HCT116 (cell line): ENCODE data around the gene TMEM182. TPM values are rescaled to one million over a fixed set of nuclear protein-coding genes. Genes with fewer than 3 reads are reported as not detected.

ENCODE experiments used
- ATAC-seq: fragments of 200-7000 bp; cut with Tn5 transposase; 2 replicates; pipeline ENCODE4 v1.9.1; 2020; ENCODE audit warnings: mild to moderate bottlenecking, moderate library complexity
- BruUV-seq: library from RNA; stranded (reverse); fragments of 400-500 nt; replicated peaks from 2 replicates; lab custom pipeline; 2021; lab: Mats Ljungman, UMichigan
- CTCF ChIA-PET: fragments of 300-600 bp; sonication (Branson Sonifier 250); formaldehyde crosslinking; loops from one replicate; lab custom pipeline; 2021; ENCODE audit warnings: antibody characterized with exemption; lab: Charles Lee
- POLR2A ChIA-PET: fragments of 300-600, 350-600 bp; sonication (Branson Sonifier 250); formaldehyde crosslinking; loops from one replicate; lab custom pipeline; 2021; ENCODE audit warnings: antibody characterized with exemption; lab: Charles Lee
- RAD21 ChIA-PET, 2 experiments: fragments of 300-600 bp; sonication (Branson Sonifier 250); formaldehyde crosslinking; loops; one replicate each; lab custom pipeline; 2023; ENCODE audit warnings: low total read pairs in 2 of 2; ENCODE audit not compliant: uncharacterized antibody in 2 of 2, unreplicated experiment in 2 of 2, low non-redundant PET in 1 of 2; lab: Charles Lee
- DNase-seq: peaks from one replicate; pipeline ENCODE4 v3.0.0-alpha.2; 2010; ENCODE audit warnings: low read depth, low spot score
- H2AFZ ChIP-seq: fragments of 200-600 bp; shearing (Covaris generic), sonication (generic); 2 replicates; pipeline ENCODE4 v1.6.1; 2017; ENCODE audit warnings: low read depth, mixed run types, mixed read lengths, antibody characterized with exemption, low read length; ENCODE audit not compliant: poor library complexity, severe bottlenecking
- H3K27ac ChIP-seq: 2 replicates; pipeline ENCODE4 v1.5.1; 2012; ENCODE audit warnings: low read depth, low read length
- H3K27me3 ChIP-seq: fragments of 200-600 bp; sonication (generic); 2 replicates; pipeline ENCODE4 v1.6.1; 2016; ENCODE audit warnings: mixed run types, low read length, mixed read lengths; ENCODE audit not compliant: insufficient read depth
- H3K36me3 ChIP-seq, 2 experiments: fragments of 200-500 bp in 1 of 2; fragments of 200-600 bp in 1 of 2; sonication (Bioruptor generic) in 1 of 2; sonication (generic) in 1 of 2; 2 replicates each; pipeline versions ENCODE4 v1.5.1 to v1.6.1; 2014 to 2016; ENCODE audit warnings: low read length in 2 of 2, inconsistent platforms in 1 of 2, mixed read lengths in 1 of 2, mixed run types in 1 of 2; ENCODE audit not compliant: insufficient read depth in 2 of 2, control insufficient read depth in 1 of 2
- H3K4me1 ChIP-seq, 2 experiments: fragments of 200-600 bp in 1 of 2; sonication (generic) in 1 of 2; 2 replicates each; pipeline versions ENCODE4 v1.5.1 to v1.6.1; 2012 to 2017; ENCODE audit warnings: low read length in 2 of 2, inconsistent platforms in 1 of 2, mild to moderate bottlenecking in 1 of 2, mixed read lengths in 1 of 2, mixed run types in 1 of 2, moderate library complexity in 1 of 2; ENCODE audit not compliant: insufficient read depth in 2 of 2, control insufficient read depth in 1 of 2
- H3K4me2 ChIP-seq: fragments of 200-600 bp; sonication (generic); 2 replicates; pipeline ENCODE4 v1.6.1; 2017; ENCODE audit warnings: mixed run types, low read length, mixed read lengths
- H3K4me3 ChIP-seq, 2 experiments: fragments of 200-600 bp in 1 of 2; sonication (generic) in 1 of 2; replicated peaks in 1 of 2; 2 replicates each; pipeline ENCODE4 v1.5.1; 2011 to 2016; ENCODE audit warnings: low read length in 2 of 2, control low read depth in 1 of 2, low read depth in 1 of 2, mild to moderate bottlenecking in 1 of 2, mixed read lengths in 1 of 2, mixed run types in 1 of 2
- H3K79me2 ChIP-seq: fragments of 200-600 bp; sonication (generic); 2 replicates; pipeline ENCODE4 v1.6.1; 2017; ENCODE audit warnings: mild to moderate bottlenecking, mixed run types, low read length, moderate library complexity, mixed read lengths; ENCODE audit not compliant: insufficient read depth
- H3K9ac ChIP-seq: fragments of 200-600 bp; sonication (generic); 2 replicates; pipeline ENCODE4 v1.6.1; 2016; ENCODE audit warnings: low read length, mixed read lengths
- H3K9me2 ChIP-seq: fragments of 200-600 bp; sonication (generic), shearing (Covaris generic); 2 replicates; pipeline ENCODE4 v1.6.1; 2017; ENCODE audit warnings: mixed run types, mild to moderate bottlenecking, moderate library complexity; ENCODE audit not compliant: insufficient read depth
- H3K9me3 ChIP-seq, 2 experiments: fragments of 200-500 bp in 1 of 2; fragments of 200-600 bp in 1 of 2; sonication (Bioruptor generic) in 1 of 2; sonication (generic) in 1 of 2; 2 replicates each; pipeline ENCODE4 v1.6.1; 2014 to 2017; ENCODE audit warnings: low read length in 2 of 2, mixed read lengths in 2 of 2, inconsistent platforms in 1 of 2, low read depth in 1 of 2, mild to moderate bottlenecking in 1 of 2, mixed run types in 1 of 2, moderate library complexity in 1 of 2; ENCODE audit not compliant: control insufficient read depth in 1 of 2, insufficient read depth in 1 of 2
- H4K20me1 ChIP-seq: fragments of 200-600 bp; sonication (generic), shearing (Covaris generic); 2 replicates; pipeline ENCODE4 v1.6.1; 2017; ENCODE audit warnings: mixed run types, mild to moderate bottlenecking, moderate library complexity; ENCODE audit not compliant: insufficient read depth
- CBX3 ChIP-seq: IDR thresholded peaks from 2 replicates; pipeline ENCODE4 v1.6.1; 2012; ENCODE audit warnings: low read depth
- CEBPB ChIP-seq: IDR thresholded peaks from 2 replicates; pipeline ENCODE4 v1.6.1; 2012; ENCODE audit warnings: low read depth
- EGR1 ChIP-seq: IDR thresholded peaks from 2 replicates; pipeline ENCODE4 v1.6.1; 2012; ENCODE audit warnings: low read depth
- ELF1 ChIP-seq: IDR thresholded peaks from 2 replicates; pipeline ENCODE4 v1.6.1; 2012; ENCODE audit warnings: low read depth, borderline replicate concordance
- EZH2phosphoT487 ChIP-seq: fragments of 200-600 bp; IDR thresholded peaks from 2 replicates; pipeline ENCODE4 v1.6.1; 2018; ENCODE audit warnings: antibody characterized with exemption, borderline replicate concordance
- JUND ChIP-seq: IDR thresholded peaks from 2 replicates; pipeline ENCODE4 v1.6.1; 2012
- POLR2AphosphoS5 ChIP-seq: IDR thresholded peaks from 2 replicates; pipeline ENCODE4 v1.6.1; 2011; ENCODE audit warnings: mild to moderate bottlenecking, low read depth, low read length, moderate library complexity
- SP1 ChIP-seq: IDR thresholded peaks from 2 replicates; pipeline ENCODE4 v1.6.1; 2012; ENCODE audit warnings: low read depth
- SRF ChIP-seq: IDR thresholded peaks from 2 replicates; pipeline ENCODE4 v1.6.1; 2012; ENCODE audit warnings: low read depth
- TCF7L2 ChIP-seq: IDR thresholded peaks from 2 replicates; pipeline ENCODE4 v1.7.0; 2011; ENCODE audit warnings: borderline replicate concordance, inconsistent platforms; ENCODE audit not compliant: insufficient read depth, insufficient read length; ENCODE audit errors: extremely low read depth
- YY1 ChIP-seq: IDR thresholded peaks from 2 replicates; pipeline ENCODE4 v1.6.1; 2011; ENCODE audit warnings: low read length, low read depth, moderate library complexity, mild to moderate bottlenecking; ENCODE audit not compliant: insufficient replicate concordance; ENCODE audit errors: extremely low read depth
- ZFX ChIP-seq: fragments of 450-650 bp; IDR thresholded peaks from 2 replicates; pipeline ENCODE4 v1.6.1; 2017
- ZNF274 ChIP-seq: fragments of 200-500 bp; sonication (Bioruptor generic); IDR thresholded peaks from 2 replicates; pipeline ENCODE4 v1.6.1; 2014; ENCODE audit warnings: mild to moderate bottlenecking, low read depth, low read length, inconsistent platforms
- intact Hi-C: fragments of 100-400 bp; cut with micrococcal nuclease; formaldehyde crosslinking; loops from 2 replicates; pipeline ENCODE4 v1.10.0; 2022
- total RNA-seq: library from RNA; stranded (reverse); gene quantifications from one replicate; pipeline ENCODE4 v1.2.1, GENCODE V29; 2021; ENCODE audit not compliant: unreplicated experiment
- TF ChIP-seq, protein P1 (sequence below): IDR thresholded peaks from 2 replicates; pipeline ENCODE4 v1.6.1; 2012; ENCODE audit warnings: low read depth
- TF ChIP-seq, protein P2 (sequence below): IDR thresholded peaks from 2 replicates; pipeline ENCODE4 v1.6.1; 2012
- TF ChIP-seq, protein P3 (sequence below): IDR thresholded peaks from 2 replicates; pipeline ENCODE4 v1.6.1; 2012
- TF ChIP-seq, protein P4 (sequence below): IDR thresholded peaks from 2 replicates; pipeline ENCODE4 v1.6.1; 2011; ENCODE audit warnings: mild to moderate bottlenecking, low read length, moderate library complexity; ENCODE audit not compliant: insufficient replicate concordance; ENCODE audit errors: extremely low read depth

Gene TMEM182
- total RNA-seq, 1 experiment from 2014 or later: 8.4 TPM

DNA sequence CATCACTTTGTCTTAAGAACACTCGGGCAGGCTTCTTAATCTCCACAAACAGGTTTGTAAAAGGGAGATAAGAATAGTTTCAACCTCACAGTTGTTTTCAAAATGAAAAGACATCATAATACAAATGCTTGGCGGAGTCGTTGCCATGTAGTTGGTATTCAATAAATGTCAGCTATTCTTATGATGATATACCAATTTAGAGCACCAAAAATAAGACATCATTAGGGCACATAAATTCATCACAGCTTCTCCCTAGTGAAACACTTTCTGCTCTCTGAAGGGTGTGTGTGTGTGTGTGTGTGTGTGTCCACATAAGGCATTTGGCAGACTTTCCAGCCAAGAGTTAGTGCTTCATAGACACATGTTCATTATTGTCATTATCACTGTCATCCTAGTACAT lies 10.8 kb downstream of the TMEM182 start:
- H3K4me1 ChIP-seq: no peaks in the 10 kb centered on the region
- no peak overlapping the region for H3K4me3 ChIP-seq
- no peak overlapping the region for H3K27ac ChIP-seq
- no TSS peak for BruUV-seq
- H3K4me2 ChIP-seq: no peak overlapping the region
- TF ChIP-seq SRF (no peak), CEBPB (no peak), ELF1 (no peak), TCF7L2 (no peak), JUND (no peak), CBX3 (no peak), POLR2AphosphoS5 (no peak), EZH2phosphoT487 (no peak), ZFX (no peak), SP1 (no peak), EGR1 (no peak), ZNF274 (no peak), YY1 (no peak)
- TF ChIP-seq, protein P1, sequence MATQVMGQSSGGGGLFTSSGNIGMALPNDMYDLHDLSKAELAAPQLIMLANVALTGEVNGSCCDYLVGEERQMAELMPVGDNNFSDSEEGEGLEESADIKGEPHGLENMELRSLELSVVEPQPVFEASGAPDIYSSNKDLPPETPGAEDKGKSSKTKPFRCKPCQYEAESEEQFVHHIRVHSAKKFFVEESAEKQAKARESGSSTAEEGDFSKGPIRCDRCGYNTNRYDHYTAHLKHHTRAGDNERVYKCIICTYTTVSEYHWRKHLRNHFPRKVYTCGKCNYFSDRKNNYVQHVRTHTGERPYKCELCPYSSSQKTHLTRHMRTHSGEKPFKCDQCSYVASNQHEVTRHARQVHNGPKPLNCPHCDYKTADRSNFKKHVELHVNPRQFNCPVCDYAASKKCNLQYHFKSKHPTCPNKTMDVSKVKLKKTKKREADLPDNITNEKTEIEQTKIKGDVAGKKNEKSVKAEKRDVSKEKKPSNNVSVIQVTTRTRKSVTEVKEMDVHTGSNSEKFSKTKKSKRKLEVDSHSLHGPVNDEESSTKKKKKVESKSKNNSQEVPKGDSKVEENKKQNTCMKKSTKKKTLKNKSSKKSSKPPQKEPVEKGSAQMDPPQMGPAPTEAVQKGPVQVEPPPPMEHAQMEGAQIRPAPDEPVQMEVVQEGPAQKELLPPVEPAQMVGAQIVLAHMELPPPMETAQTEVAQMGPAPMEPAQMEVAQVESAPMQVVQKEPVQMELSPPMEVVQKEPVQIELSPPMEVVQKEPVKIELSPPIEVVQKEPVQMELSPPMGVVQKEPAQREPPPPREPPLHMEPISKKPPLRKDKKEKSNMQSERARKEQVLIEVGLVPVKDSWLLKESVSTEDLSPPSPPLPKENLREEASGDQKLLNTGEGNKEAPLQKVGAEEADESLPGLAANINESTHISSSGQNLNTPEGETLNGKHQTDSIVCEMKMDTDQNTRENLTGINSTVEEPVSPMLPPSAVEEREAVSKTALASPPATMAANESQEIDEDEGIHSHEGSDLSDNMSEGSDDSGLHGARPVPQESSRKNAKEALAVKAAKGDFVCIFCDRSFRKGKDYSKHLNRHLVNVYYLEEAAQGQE: no peak
- TF ChIP-seq, protein P2, sequence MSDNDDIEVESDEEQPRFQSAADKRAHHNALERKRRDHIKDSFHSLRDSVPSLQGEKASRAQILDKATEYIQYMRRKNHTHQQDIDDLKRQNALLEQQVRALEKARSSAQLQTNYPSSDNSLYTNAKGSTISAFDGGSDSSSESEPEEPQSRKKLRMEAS: no peak
- TF ChIP-seq, protein P3, sequence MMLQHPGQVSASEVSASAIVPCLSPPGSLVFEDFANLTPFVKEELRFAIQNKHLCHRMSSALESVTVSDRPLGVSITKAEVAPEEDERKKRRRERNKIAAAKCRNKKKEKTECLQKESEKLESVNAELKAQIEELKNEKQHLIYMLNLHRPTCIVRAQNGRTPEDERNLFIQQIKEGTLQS: no peak
- TF ChIP-seq, protein P4, sequence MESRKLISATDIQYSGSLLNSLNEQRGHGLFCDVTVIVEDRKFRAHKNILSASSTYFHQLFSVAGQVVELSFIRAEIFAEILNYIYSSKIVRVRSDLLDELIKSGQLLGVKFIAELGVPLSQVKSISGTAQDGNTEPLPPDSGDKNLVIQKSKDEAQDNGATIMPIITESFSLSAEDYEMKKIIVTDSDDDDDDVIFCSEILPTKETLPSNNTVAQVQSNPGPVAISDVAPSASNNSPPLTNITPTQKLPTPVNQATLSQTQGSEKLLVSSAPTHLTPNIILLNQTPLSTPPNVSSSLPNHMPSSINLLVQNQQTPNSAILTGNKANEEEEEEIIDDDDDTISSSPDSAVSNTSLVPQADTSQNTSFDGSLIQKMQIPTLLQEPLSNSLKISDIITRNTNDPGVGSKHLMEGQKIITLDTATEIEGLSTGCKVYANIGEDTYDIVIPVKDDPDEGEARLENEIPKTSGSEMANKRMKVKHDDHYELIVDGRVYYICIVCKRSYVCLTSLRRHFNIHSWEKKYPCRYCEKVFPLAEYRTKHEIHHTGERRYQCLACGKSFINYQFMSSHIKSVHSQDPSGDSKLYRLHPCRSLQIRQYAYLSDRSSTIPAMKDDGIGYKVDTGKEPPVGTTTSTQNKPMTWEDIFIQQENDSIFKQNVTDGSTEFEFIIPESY: no peak
- ATAC-seq (no peak), DNase-seq (no peak)
- no peak overlapping the region for H2AFZ ChIP-seq
- RAD21 ChIA-PET: no interaction called here
- no peaks in the 10 kb centered on the region for H3K36me3 ChIP-seq
- no peaks in the 10 kb centered on the region for H3K27me3 ChIP-seq
- POLR2A ChIA-PET: no interaction called here
- H3K9ac ChIP-seq: no peak overlapping the region
- no peaks in the 10 kb centered on the region for H4K20me1 ChIP-seq
- no peaks in the 10 kb centered on the region for H3K9me3 ChIP-seq
- CTCF ChIA-PET: interaction anchor here (1.8 kb wide), 1 partner anchor 19 kb away, joined by 7 read pairs; no protein-coding TSS in a partner anchor
- intact Hi-C loops: no loop called here
- no peaks in the 10 kb centered on the region for H3K9me2 ChIP-seq
- no peaks in the 10 kb centered on the region for H3K79me2 ChIP-seq
